ENCODE data around the gene RGS6. TPM values are rescaled to one million over a fixed set of nuclear protein-coding genes. Genes with fewer than 3 reads are reported as not detected.
"Not testable (repeated sequence)": the region's sequence is repeated elsewhere in the genome, so short reads cannot be mapped to it uniquely, and the experiment has no call there.

The RGS6 gene
- 1.2 to 2.0 TPM (median 1.5 TPM) in 3 replicates for total RNA-seq

DNA sequence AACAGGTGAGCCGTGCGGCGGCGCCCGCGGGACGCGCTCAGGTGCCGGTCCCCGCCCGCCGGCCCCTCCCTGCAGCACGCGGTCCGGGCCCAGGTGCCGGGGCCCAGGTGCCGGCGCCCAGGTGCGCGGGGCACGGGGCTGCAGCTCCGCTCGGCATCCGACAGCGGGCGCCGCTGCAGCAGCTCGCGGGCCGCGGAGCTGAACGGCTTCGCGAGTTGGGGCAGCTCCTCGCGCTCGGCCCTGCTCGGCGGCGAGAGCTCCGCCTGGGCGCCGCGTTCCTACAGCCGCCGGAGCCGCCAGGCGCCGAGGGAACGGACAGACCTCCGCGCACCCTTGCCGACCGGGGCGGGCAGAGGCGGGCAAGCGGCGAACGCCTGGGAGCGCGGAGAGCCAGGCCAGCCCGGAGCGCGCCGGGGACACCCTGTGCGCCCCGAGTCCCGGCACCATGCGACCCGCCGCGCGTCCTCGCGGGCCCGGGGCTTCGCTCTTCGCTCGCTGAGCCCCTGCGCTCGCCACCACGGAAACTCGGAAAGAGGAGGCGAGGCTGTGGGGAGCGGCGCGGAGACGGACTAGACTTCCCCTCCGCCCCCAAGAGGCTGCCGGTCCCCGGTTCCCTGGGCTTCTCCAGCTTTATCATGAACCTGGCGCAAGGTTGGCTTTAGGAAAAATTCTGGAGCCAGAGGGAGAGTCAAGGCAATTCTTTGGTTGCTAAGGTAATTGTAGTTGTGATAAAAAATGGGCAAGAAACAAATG lies at the start of gene RGS6:
TSS of gene RGS6 (plus strand) at position 201 of the 753 bp plus-strand sequence.
- H3K9me3 Mint-ChIP-seq, result peaks cover 7% of the 10 kb centered on the region
- TF ChIP-seq, protein P1, sequence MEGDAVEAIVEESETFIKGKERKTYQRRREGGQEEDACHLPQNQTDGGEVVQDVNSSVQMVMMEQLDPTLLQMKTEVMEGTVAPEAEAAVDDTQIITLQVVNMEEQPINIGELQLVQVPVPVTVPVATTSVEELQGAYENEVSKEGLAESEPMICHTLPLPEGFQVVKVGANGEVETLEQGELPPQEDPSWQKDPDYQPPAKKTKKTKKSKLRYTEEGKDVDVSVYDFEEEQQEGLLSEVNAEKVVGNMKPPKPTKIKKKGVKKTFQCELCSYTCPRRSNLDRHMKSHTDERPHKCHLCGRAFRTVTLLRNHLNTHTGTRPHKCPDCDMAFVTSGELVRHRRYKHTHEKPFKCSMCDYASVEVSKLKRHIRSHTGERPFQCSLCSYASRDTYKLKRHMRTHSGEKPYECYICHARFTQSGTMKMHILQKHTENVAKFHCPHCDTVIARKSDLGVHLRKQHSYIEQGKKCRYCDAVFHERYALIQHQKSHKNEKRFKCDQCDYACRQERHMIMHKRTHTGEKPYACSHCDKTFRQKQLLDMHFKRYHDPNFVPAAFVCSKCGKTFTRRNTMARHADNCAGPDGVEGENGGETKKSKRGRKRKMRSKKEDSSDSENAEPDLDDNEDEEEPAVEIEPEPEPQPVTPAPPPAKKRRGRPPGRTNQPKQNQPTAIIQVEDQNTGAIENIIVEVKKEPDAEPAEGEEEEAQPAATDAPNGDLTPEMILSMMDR (IDR thresholded peaks at IDR 0.05; ENCODE audit: unreplicated experiment), result no peak
- H3K36me3 Mint-ChIP-seq, result no peaks in the 10 kb centered on the region
- H3K4me1 Mint-ChIP-seq, result peaks cover 11% of the 10 kb centered on the region
- peaks cover 81% of the 10 kb centered on the region for H3K27me3 Mint-ChIP-seq (ENCODE audit: low read depth)
- peak within 1 kb of the TSS; percentile 61 for H3K4me3 Mint-ChIP-seq
- DNase-seq (ENCODE audit: low spot score in 2 of 2, unreplicated experiment in 2 of 2), result peak; percentile 36 to 63
- H3K27ac Mint-ChIP-seq, result no peak within 1 kb of the TSS

DNA sequence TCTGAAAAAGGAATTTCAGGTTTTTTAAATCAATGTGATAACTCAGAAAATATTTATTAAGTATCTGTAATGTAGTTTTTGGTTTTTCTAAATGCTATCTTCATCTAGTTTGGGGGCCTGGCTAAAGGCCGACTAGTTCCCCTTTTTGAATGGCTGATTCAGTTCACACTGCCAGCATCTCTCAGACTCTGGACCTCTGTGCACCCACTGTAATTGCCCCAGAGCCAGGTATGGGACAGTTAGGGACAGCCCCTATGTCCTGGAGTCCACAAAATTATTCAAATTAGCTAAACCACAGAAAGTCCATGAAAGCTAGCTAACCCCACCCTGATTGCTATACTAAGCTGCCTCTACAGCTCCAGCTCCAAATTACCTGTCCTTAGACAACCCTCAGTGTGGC lies 49.1 kb upstream of the RGS6 start:
- H3K36me3 Mint-ChIP-seq, result peaks cover 3% of the 10 kb centered on the region
- H3K9me3 Mint-ChIP-seq, result peaks cover 29% of the 10 kb centered on the region
- no peak overlapping the region for H3K27ac Mint-ChIP-seq
- TF ChIP-seq, protein P1 (IDR thresholded peaks at IDR 0.05; ENCODE audit: unreplicated experiment), result no peak
- H3K4me1 Mint-ChIP-seq, result no peaks in the 10 kb centered on the region
- H3K4me3 Mint-ChIP-seq, result no peak overlapping the region
- DNase-seq (ENCODE audit: low spot score in 2 of 2, unreplicated experiment in 2 of 2), result no peak
- no peaks in the 10 kb centered on the region for H3K27me3 Mint-ChIP-seq (ENCODE audit: low read depth)

DNA sequence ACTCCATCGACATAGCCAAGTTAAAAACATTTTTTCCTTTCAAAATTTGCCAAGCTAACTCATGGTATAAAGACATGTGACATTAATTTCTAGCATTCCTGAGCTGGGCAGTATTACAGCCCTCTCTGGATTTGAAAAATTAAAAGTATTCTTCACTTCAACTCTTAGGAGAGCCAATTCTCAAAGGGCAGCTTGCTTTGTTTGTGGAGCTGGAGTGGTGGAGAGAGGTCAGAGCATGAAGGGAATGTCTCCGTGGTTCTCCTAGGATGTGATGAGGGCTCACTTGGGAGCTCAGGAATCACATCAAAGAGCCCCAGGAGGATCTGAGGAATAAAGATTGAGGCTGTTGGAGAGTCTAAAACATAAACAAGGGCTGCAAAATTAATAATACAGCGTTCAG lies 46.9 kb upstream of the RGS6 start:
- DNase-seq (ENCODE audit: low spot score in 2 of 2, unreplicated experiment in 2 of 2), result no peak
- TF ChIP-seq, protein P1 (IDR thresholded peaks at IDR 0.05; ENCODE audit: unreplicated experiment), result no peak
- H3K4me3 Mint-ChIP-seq, result no peak overlapping the region

DNA sequence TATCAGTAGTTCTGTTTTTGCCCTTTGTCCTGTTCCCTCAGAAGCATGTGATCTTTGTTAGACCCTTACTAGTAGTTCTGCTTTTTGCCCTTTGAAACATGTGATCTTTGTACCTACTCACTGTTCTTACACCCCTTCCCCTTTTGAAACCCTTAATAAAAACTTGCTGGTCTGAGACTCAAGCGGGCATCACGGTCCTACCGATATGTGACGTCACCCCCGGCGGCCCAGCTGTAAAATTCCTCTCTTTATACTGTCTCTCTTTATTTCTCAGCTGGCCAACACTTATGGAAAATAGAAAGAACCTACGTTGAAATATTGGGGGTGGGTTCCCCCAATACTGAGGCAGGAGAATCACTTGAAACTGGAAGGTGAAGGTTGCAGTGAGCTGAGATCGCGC lies 44.4 kb upstream of the RGS6 start:
- not testable (repeated sequence) for H3K36me3 Mint-ChIP-seq; H3K27ac Mint-ChIP-seq; H3K4me1 Mint-ChIP-seq; DNase-seq (ENCODE audit: low spot score in 2 of 2, unreplicated experiment in 2 of 2); H3K4me3 Mint-ChIP-seq
- Mint-ChIP-seq H3K27me3 (ENCODE audit: low read depth) (peaks cover 14% of the 10 kb centered on the region), H3K9me3 (peaks cover 19% of the 10 kb centered on the region)

More for the DNA sequence above, 46.9 kb upstream of the RGS6 start:
- Mint-ChIP-seq H3K9me3 (peaks cover 24% of the 10 kb centered on the region), H3K36me3 (no peaks in the 10 kb centered on the region), H3K27ac (no peak overlapping the region), H3K27me3 (ENCODE audit: low read depth) (peaks cover 13% of the 10 kb centered on the region), H3K4me1 (no peaks in the 10 kb centered on the region)

DNA sequence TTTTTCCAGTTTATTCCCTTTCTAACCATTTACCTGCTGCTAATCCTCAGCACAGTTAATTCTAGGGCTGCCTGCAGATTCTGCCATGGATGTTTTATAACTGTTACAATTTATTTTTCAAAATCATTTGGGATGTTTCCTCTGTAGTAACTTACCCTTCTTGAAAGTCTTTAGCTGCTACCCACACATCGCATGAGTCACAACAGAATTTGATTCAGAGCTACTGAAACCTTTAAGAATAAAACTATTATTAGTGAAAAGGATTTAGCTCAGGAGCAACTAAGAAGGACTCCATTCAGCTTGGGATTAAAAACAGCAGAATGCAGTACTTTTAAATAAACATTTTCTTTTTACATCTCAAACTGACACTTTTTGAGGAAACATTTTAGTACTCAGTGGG lies 41.7 kb upstream of the RGS6 start:
- DNase-seq (ENCODE audit: low spot score in 2 of 2, unreplicated experiment in 2 of 2), result no peak
- H3K4me3 Mint-ChIP-seq, result no peak overlapping the region
- H3K4me1 Mint-ChIP-seq, result no peaks in the 10 kb centered on the region
- no peak overlapping the region for H3K27ac Mint-ChIP-seq
- H3K36me3 Mint-ChIP-seq, result no peaks in the 10 kb centered on the region
- TF ChIP-seq, protein P1 (IDR thresholded peaks at IDR 0.05; ENCODE audit: unreplicated experiment), result no peak
- H3K27me3 Mint-ChIP-seq (ENCODE audit: low read depth), result peaks cover 16% of the 10 kb centered on the region
- H3K9me3 Mint-ChIP-seq, result peaks cover 19% of the 10 kb centered on the region

DNA sequence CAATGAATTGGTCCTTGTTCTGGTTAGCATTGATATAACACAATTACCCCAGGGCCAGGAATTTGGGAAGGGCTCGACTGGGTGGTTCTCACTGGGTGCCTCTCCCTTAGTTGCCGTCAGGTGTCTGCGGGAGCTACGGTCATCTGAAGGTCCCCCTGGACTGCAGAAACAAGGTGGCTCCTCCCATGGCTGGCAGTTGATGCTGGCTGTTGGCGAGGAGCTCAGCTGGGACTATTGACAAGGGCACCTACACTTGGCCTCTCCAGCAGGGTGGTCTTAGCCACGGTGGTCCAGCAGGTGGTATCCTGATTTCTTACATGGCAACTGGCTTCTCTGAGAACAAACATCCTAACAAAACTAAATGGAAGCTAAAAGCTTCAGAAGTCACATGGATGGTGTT lies 41.0 kb upstream of the RGS6 start:
- TF ChIP-seq, protein P1 (IDR thresholded peaks at IDR 0.05; ENCODE audit: unreplicated experiment), result no peak
- Mint-ChIP-seq H3K4me3 (no peak overlapping the region), H3K4me1 (no peaks in the 10 kb centered on the region), H3K27me3 (ENCODE audit: low read depth) (peaks cover 16% of the 10 kb centered on the region), H3K9me3 (peaks cover 16% of the 10 kb centered on the region), H3K27ac (no peak overlapping the region), H3K36me3 (no peaks in the 10 kb centered on the region)
- no peak for DNase-seq (ENCODE audit: low spot score in 2 of 2, unreplicated experiment in 2 of 2)
